K562 (cell line): Measurements from ENCODE around the gene PSAP.

Source experiments
- CTBP1 ChIP-seq: fragments of 450-650 bp; IDR thresholded peaks from 2 replicates; pipeline ENCODE4 v1.6.1; 2016; ENCODE audit warnings: borderline replicate concordance
- FOXA1 ChIP-seq: fragments of 450-650 bp; IDR thresholded peaks from 2 replicates; pipeline ENCODE4 v1.6.1; 2016; ENCODE audit warnings: mild to moderate bottlenecking, borderline replicate concordance
- HDGF ChIP-seq: fragments of 450-650 bp; IDR thresholded peaks from 2 replicates; pipeline ENCODE4 v1.6.1; 2016
- NFXL1 ChIP-seq: fragments of 450-650 bp; formaldehyde crosslinking; IDR thresholded peaks from 2 replicates; pipeline ENCODE4 v1.4.0; 2021; ENCODE audit warnings: mild to moderate bottlenecking
- NFYB ChIP-seq: IDR thresholded peaks from 2 replicates; pipeline ENCODE4 v1.6.1; 2011; ENCODE audit warnings: mild to moderate bottlenecking, moderate library complexity; ENCODE audit not compliant: insufficient read length; ENCODE audit errors: extremely low read depth
- RBM15 ChIP-seq: fragments of 200-400 bp; formaldehyde crosslinking; IDR thresholded peaks from 2 replicates; pipeline ENCODE4 v1.6.1; 2018; ENCODE audit warnings: mild to moderate bottlenecking, low read length, moderate library complexity; ENCODE audit not compliant: insufficient read depth
- RBM25 ChIP-seq: fragments of 200-400 bp; formaldehyde crosslinking; IDR thresholded peaks from 2 replicates; pipeline ENCODE4 v1.6.1; 2018; ENCODE audit warnings: low read length, low read depth, moderate library complexity; ENCODE audit not compliant: severe bottlenecking
- SAFB2 ChIP-seq: fragments of 200-400 bp; formaldehyde crosslinking; IDR thresholded peaks from 2 replicates; pipeline ENCODE4 v1.6.1; 2018; ENCODE audit warnings: borderline replicate concordance, low read length, low read depth, moderate library complexity; ENCODE audit not compliant: severe bottlenecking
- TBL1XR1 ChIP-seq, 2 experiments: IDR thresholded peaks; 2 replicates each; pipeline ENCODE4 v1.6.1; 2012; ENCODE audit warnings: improper control_type of control experiment in 2 of 2, low read length in 2 of 2, mild to moderate bottlenecking in 1 of 2
- TEAD4 ChIP-seq, 2 experiments: sonication (generic) in 1 of 2; formaldehyde crosslinking in 1 of 2; IDR thresholded peaks; 2 replicates each; pipeline versions ENCODE4 v1.6.1 to v1.8.0; 2012 to 2022; ENCODE audit warnings: borderline replicate concordance in 1 of 2, inconsistent platforms in 1 of 2, low read length in 1 of 2, mild to moderate bottlenecking in 1 of 2, missing genetic modification reagents in 1 of 2
- ZNF133 ChIP-seq: fragments of 250-450 bp; sonication (Bioruptor Pico); IDR thresholded peaks from 2 replicates; pipeline ENCODE4 v1.4.0; 2020; ENCODE audit warnings: mild to moderate bottlenecking
- ZNF217 ChIP-seq: sonication (generic); formaldehyde crosslinking; IDR thresholded peaks from 2 replicates; pipeline ENCODE4 v1.8.0; 2022; ENCODE audit warnings: mild to moderate bottlenecking, missing genetic modification reagents
- ZNF592 ChIP-seq: fragments of 450-650 bp; IDR thresholded peaks from 2 replicates; pipeline ENCODE4 v1.6.1; 2017; ENCODE audit warnings: antibody characterized with exemption, mild to moderate bottlenecking
- TF ChIP-seq, protein P1 (sequence below): sonication (generic); formaldehyde crosslinking; IDR thresholded peaks from 2 replicates; pipeline ENCODE4 v1.5.0; 2020; ENCODE audit warnings: missing genetic modification reagents

- TF ChIP-seq RBM25 (no peak), SAFB2 (no peak), TEAD4 (IDR thresholded peaks at IDR 0.05; ENCODE audit: low read length) (no peak), TEAD4 (CRISPR knock-in tag; IDR thresholded peaks at IDR 0.05; ENCODE audit: borderline replicate concordance) (no peak), ZNF217 (no peak), HDGF (no peak), ZNF592 (no peak), NFXL1 (CRISPR knock-in tag) (no peak), FOXA1 (no peak), CTBP1 (no peak), RBM15 (no peak), ZNF133 (CRISPR knock-in tag) (no peak), TBL1XR1 (IDR thresholded peaks at IDR 0.05; ENCODE audit: low read length in 2 of 2) (no peak), NFYB (no peak)
- TF ChIP-seq, protein P1, sequence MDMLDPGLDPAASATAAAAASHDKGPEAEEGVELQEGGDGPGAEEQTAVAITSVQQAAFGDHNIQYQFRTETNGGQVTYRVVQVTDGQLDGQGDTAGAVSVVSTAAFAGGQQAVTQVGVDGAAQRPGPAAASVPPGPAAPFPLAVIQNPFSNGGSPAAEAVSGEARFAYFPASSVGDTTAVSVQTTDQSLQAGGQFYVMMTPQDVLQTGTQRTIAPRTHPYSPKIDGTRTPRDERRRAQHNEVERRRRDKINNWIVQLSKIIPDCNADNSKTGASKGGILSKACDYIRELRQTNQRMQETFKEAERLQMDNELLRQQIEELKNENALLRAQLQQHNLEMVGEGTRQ = no peak
Observed at GRCh38 chr10:71815515-71816130, 35.4 kb downstream of the PSAP start.
